Mucosa of descending colon (tissue), 3 donors: ENCODE results near the gene DUSP21. TPM values are rescaled to one million over a fixed set of nuclear protein-coding genes. Genes with fewer than 3 reads are reported as not detected.

Experiments
- ATAC-seq: fragments of 200-7000 bp; cut with Tn5 transposase; one replicate; pipeline ENCODE4 v1.9.1; 2020; ENCODE audit warnings: mild to moderate bottlenecking, moderate library complexity
- DNase-seq, 3 donors: peaks; one replicate each; pipeline ENCODE4 v3.0.0-alpha.2; 2020
- H3K36me3 ChIP-seq: fragments of 200-600 bp; one replicate; pipeline ENCODE4 v1.8.0; 2021; ENCODE audit warnings: low read depth, mild to moderate bottlenecking
- H3K4me1 ChIP-seq: fragments of 200-600 bp; one replicate; pipeline ENCODE4 v1.8.0; 2021; ENCODE audit warnings: low read depth, mild to moderate bottlenecking
- H3K4me3 ChIP-seq: fragments of 200-600 bp; one replicate; pipeline ENCODE4 v1.8.0; 2021; ENCODE audit warnings: mild to moderate bottlenecking
- H3K9me3 ChIP-seq: fragments of 200-600 bp; one replicate; pipeline ENCODE4 v1.8.0; 2021; ENCODE audit warnings: mild to moderate bottlenecking
- intact Hi-C, 2 donors: fragments of 100-400 bp; cut with DNase I in 1 of 2; cut with micrococcal nuclease in 1 of 2; formaldehyde crosslinking; loops; one replicate each; pipeline versions ENCODE4 v1.11.0 to v1.11.1; 2022; cut with DNase I, micrococcal nuclease
- long read RNA-seq, 2 donors: library from polyadenylated mRNA; unstranded; transcript quantifications; one replicate each; pipeline ENCODE4 v2.0.0, GENCODE V29; 2019 to 2021
- total RNA-seq, 3 donors: library from RNA; stranded (reverse); fragmentation: NEBNext Ultra II Directional in 2 of 3; extraction: Animal tissue kit (Norgen Biotek cat#: 25700) in 2 of 3; gene quantifications; one replicate each; pipeline versions ENCODE4 v1.2.1 to v1.2.4, GENCODE V29; 2021 to 2023
- TF ChIP-seq, protein P1 (sequence below): fragments of 200-600 bp; IDR thresholded peaks from one replicate; pipeline ENCODE4 v1.8.0; 2022; ENCODE audit warnings: antibody characterized with exemption, mild to moderate bottlenecking
- donor health status: DM: no; HTN: no; CAD: no; lungs with moderate emphysema.
- donor health status: DM: no; HTN: no; CAD: no.
- donor health status: DM: no; HTN: yes; CAD: no.

DUSP21 gene
- total RNA-seq, result not detected
- long read RNA-seq, donor 1, result 0 reads
- long read RNA-seq, donor 2, result 0 reads

DNA sequence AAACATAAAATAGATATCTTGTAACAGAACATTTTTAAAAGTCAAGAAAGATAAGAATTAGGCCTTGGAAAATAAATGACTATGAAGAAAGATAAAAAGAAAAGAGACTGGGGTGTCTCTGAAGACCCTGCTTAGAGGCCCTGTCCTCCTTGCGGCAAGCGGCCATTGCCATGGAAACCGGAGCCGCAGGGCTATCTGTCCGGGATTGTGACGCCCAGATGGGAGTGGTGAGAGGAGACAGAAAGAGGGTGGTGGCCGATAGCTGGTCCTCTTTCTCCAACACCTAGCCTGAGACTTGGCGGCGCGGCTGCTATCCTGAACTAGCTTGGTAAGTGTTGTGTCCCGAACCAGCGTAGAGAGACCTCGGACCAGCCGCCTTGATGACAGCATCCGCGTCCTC lies at the start of gene DUSP21:
Gene DUSP21, plus strand, starts transcription at position 269 of the 400 bp plus-strand sequence. Its CDS starts 112 bp downstream, at position 381.
- TF ChIP-seq, protein P1, sequence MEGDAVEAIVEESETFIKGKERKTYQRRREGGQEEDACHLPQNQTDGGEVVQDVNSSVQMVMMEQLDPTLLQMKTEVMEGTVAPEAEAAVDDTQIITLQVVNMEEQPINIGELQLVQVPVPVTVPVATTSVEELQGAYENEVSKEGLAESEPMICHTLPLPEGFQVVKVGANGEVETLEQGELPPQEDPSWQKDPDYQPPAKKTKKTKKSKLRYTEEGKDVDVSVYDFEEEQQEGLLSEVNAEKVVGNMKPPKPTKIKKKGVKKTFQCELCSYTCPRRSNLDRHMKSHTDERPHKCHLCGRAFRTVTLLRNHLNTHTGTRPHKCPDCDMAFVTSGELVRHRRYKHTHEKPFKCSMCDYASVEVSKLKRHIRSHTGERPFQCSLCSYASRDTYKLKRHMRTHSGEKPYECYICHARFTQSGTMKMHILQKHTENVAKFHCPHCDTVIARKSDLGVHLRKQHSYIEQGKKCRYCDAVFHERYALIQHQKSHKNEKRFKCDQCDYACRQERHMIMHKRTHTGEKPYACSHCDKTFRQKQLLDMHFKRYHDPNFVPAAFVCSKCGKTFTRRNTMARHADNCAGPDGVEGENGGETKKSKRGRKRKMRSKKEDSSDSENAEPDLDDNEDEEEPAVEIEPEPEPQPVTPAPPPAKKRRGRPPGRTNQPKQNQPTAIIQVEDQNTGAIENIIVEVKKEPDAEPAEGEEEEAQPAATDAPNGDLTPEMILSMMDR, result no peak
- H3K36me3 ChIP-seq, result no peaks in the 10 kb centered on the region
- no peaks in the 10 kb centered on the region for H3K9me3 ChIP-seq
- H3K4me3 ChIP-seq, result no peak within 1 kb of the TSS
- DNase-seq (no peak), ATAC-seq (no peak)
- intact Hi-C loops, result no loop called here
- no peaks in the 10 kb centered on the region for H3K4me1 ChIP-seq

DNA sequence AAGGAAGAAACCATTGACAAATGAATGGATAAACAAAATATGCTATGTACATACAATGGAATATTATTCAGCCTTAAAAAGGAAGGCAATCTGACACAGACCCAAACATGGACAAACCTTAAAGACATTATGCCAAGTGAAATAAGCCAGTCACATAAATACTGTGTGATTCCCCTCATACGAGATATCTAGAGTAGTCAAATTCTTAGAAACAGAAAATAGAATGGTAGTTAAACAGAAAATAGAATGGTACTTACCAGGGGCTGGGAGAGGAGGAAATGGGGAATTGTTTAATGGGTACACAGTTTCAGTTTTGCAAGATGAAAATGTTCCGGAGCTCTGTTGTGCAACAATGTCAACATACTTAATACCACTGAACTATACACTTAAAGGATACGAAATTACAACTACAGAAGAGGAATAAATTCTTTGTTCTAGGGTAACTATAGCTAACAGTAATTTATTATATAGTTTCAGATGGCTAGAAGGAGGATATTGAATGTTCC lies 47.8 kb upstream of the DUSP21 start:
- H3K4me1 ChIP-seq, result no peaks in the 10 kb centered on the region
- intact Hi-C loops, result no loop called here
- DNase-seq (no peak), ATAC-seq (no peak)
- no peaks in the 10 kb centered on the region for H3K36me3 ChIP-seq
- no peak overlapping the region for H3K4me3 ChIP-seq
- TF ChIP-seq, protein P1, result no peak
- H3K9me3 ChIP-seq, result no peaks in the 10 kb centered on the region

DNA sequence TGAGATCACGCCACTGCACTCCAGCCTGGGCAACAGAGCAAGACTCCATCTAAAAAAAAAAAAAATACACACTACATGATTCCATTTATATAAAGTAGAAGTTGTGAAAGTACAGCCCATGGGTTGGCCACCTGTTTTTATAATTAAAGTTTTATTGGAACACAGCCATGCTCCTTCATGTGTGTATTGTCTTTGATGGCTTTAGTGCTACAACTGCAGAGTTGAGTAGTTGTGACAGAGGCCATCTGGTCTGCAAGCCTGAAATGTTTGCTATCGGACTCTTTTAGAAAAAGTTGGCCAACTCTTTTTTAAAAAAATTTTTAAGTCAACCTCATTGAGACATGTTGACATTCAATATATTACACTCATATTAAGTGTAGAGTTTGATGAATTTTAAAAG lies 41.2 kb upstream of the DUSP21 start:
- DNase-seq (no peak), ATAC-seq (no peak)
- Histone ChIP-seq H3K4me3 (no peak overlapping the region), H3K9me3 (no peaks in the 10 kb centered on the region), H3K36me3 (no peaks in the 10 kb centered on the region), H3K4me1 (no peaks in the 10 kb centered on the region)
- intact Hi-C loops, result no loop called here
- TF ChIP-seq, protein P1, result no peak

DNA sequence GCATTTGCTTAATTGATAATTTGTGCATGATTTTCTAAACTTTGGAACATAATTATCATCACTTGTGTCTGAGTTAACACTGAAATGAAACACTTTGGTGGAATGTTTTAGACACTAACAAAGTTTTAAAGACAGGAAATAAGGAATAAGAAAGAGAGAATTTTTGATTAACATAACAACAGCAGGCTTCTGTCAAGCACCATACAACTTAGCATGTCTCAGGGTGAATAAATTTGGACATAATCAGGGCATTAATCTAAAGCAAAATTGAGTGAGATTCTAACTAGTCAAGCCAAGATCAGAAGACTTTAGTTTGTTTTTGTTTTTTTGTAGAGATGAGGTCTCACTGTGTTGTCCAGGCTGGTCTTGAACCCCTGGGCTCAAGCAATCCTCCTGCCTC lies 28.1 kb upstream of the DUSP21 start:
- H3K9me3 ChIP-seq, result no peaks in the 10 kb centered on the region
- no peak overlapping the region for H3K4me3 ChIP-seq
- intact Hi-C loops, result no loop called here
- no peaks in the 10 kb centered on the region for H3K36me3 ChIP-seq
- TF ChIP-seq, protein P1, result no peak
- H3K4me1 ChIP-seq, result no peaks in the 10 kb centered on the region
- DNase-seq (no peak), ATAC-seq (no peak)

DNA sequence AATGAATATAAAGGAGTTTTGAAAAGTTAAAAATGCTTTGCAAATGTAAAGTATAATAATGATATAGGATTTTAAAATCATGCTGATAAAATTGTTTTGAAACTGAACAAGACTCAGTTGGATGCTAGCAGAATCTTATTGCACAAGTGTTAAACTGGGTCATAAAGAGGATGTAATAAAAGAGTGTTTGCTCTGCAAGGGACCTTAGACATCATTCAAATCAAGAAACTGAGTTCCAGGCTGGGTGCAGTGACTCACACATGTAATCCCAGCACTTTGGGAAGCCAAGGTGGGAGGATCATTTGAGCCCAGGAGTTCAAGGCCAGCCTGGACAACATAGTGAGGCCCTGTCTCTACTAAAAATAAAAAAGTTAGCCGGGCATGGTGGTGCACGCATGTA lies 27.5 kb upstream of the DUSP21 start:
- Histone ChIP-seq H3K36me3 (no peaks in the 10 kb centered on the region), H3K4me3 (no peak overlapping the region), H3K9me3 (no peaks in the 10 kb centered on the region), H3K4me1 (no peaks in the 10 kb centered on the region)
- intact Hi-C loops, result no loop called here
- DNase-seq (peak in 1 of 3 donors; percentile 20), ATAC-seq (peak; percentile 88)
- TF ChIP-seq, protein P1, result no peak

DNA sequence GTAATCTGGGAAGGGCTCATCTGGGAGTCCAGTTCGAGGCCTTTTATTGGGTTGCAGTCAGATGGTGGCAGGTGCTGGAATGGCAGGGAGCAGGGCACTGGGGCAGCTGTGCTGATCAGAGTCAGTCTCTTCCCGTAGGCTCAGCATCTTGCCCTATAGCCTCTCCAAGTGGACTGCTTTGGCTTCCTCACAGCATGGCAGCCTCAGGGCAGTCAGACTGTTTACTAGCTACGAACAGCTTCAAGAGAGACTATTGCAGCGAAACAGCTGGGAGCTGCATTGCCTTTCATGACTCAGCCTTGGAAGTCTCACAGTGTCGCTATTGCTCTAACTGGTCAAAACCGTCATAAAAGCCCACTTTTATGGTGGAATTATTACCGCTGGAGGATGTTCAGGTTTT lies 26.8 kb upstream of the DUSP21 start:
- no peak overlapping the region for H3K4me3 ChIP-seq
- no peaks in the 10 kb centered on the region for H3K9me3 ChIP-seq
- DNase-seq (no peak), ATAC-seq (no peak)
- H3K36me3 ChIP-seq, result no peaks in the 10 kb centered on the region
- TF ChIP-seq, protein P1, result no peak
- H3K4me1 ChIP-seq, result no peaks in the 10 kb centered on the region
- intact Hi-C loops, result no loop called here
